ENCODE data around the gene TRIP13.
"Not testable (repeated sequence)": the region's sequence is repeated elsewhere in the genome, so short reads cannot be mapped to it uniquely, and the experiment has no call there.

The TRIP13 gene, protein sequence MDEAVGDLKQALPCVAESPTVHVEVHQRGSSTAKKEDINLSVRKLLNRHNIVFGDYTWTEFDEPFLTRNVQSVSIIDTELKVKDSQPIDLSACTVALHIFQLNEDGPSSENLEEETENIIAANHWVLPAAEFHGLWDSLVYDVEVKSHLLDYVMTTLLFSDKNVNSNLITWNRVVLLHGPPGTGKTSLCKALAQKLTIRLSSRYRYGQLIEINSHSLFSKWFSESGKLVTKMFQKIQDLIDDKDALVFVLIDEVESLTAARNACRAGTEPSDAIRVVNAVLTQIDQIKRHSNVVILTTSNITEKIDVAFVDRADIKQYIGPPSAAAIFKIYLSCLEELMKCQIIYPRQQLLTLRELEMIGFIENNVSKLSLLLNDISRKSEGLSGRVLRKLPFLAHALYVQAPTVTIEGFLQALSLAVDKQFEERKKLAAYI

DNA sequence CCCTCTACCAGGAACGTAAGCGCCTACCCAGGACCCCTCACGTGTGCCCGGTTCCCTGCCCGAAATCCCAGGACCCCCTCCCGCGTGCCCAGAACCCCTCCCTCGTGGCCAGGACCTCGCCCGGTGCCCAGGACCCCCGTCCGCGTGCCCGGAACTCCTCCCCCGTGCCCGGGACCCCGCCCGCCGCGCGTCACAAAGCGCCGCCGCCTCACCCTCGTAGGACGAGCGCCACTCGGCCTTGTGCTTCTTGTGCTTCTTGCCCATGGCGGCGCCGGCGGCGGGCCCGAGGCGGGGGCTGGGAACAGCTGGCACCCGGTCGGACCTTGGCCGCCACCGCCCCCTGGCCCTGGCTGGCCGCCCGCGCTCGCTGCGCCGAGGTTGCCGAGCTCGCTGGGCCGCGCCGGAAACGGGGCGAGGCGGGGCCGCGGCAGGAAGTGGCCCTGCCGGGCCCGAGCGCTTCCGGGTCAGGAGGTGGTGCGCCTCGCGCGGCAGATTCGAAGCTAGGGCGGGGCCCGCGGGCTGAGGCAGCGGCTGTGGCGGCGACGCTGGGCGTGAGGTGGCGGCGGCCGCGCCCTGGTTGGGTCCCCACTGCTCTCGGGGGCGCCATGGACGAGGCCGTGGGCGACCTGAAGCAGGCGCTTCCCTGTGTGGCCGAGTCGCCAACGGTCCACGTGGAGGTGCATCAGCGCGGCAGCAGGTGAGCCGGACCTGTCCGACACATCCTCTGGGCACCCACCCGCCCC is at the start of gene TRIP13, which contains the start of gene BRD9:
Gene TRIP13, plus strand, starts transcription at position 491 of the 743 bp plus-strand sequence. Its CDS starts 115 bp downstream, at position 606.
Gene BRD9, minus strand, starts transcription at position 408 of the 743 bp plus-strand sequence. Its CDS starts 144 bp downstream, at position 264.
- DNase-seq: peak; percentile 78 to 80

DNA sequence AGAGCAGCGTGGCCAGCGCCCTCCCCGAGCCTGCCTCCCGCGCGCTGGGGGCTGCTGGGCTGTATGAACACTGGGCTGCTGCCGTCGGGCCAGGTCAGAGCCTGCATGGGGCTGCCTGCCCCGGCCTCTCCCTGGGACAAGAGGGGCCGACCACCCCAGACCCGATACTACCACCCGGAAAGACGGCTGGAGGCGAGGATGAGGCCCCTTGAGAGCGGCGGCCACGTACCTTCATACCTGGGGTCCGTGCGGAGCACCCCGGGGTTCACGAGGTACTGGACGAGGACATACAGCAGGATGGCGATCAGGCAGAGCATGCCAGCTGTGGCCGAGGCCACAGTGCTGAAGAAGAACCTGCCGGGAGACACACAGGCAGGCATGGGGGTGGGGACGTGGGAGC is 49.3 kb upstream of the TRIP13 start:
- not testable (repeated sequence) for DNase-seq

DNA sequence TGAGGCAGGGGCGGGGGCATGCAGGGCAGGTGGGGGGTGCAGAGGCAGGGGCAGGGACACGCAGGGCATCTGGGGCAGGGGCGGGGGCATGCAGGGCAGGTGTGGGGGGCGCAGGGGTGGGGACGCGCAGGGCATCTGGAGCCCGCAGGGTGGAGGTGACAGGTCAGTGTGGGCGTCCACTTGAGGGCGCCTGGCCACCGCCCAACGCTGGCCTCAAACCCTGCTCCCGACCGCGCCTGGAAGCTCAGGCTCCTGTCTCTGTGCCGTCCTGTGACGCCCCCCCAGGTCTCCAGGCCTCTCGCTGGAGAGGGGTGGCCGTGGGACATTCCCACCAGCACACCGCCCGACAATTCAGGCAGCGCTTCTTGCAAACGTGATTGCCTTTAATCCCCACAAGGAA is 48.8 kb upstream of the TRIP13 start:
- DNase-seq: not testable (repeated sequence)

DNA sequence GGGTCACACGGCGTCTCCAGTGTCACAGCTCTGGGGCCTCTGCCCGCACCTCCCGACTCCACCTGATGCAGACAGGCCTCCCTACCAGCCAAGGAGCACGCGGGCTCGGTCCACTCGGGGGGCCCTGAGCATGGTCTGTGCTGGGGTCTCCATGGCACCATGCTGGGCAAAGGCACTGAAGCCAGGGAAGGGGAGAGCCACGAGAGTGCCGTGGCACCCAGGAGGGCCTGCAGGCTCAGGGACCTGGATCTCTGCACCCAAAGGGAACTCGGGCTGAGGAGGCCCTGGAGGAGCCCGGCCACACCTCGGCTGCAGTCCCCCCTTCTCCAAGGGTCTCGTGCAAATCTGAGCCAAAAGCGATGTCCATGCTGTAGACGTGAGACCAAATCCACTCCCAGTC is 48.3 kb upstream of the TRIP13 start:
- not testable (repeated sequence) for DNase-seq

DNA sequence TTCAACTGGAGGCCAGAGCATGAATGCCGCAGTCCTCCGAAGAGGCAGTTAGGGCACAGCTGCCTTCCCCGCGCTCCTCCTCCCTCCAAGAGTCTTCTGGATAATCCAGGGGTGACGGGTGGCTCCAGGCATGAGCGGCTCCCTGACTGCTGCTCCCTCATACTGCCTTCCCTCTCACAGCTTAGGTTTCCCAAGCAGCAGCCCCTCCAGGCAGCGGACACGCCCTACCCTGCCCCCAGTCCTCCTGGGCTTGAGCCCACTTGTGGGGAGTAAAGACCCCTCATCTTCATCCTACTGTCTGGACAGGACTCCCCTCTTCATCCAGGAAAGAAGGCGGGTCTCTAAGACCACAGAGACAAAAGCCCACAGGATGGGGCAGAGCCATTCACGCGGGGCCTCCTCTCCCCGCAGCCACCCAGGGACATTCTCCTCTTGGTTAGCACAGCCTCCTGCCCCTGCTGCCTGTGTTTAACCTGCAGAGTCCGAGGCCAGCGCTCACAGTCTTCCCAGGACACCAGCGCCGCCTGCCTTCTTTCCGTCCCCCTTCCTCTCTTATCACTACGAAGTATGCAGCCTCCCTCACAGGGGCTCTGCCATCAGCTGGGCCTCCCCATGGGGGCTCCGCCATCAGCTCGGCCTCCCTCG is 47.5 kb upstream of the TRIP13 start:
- DNase-seq: not testable (repeated sequence)

DNA sequence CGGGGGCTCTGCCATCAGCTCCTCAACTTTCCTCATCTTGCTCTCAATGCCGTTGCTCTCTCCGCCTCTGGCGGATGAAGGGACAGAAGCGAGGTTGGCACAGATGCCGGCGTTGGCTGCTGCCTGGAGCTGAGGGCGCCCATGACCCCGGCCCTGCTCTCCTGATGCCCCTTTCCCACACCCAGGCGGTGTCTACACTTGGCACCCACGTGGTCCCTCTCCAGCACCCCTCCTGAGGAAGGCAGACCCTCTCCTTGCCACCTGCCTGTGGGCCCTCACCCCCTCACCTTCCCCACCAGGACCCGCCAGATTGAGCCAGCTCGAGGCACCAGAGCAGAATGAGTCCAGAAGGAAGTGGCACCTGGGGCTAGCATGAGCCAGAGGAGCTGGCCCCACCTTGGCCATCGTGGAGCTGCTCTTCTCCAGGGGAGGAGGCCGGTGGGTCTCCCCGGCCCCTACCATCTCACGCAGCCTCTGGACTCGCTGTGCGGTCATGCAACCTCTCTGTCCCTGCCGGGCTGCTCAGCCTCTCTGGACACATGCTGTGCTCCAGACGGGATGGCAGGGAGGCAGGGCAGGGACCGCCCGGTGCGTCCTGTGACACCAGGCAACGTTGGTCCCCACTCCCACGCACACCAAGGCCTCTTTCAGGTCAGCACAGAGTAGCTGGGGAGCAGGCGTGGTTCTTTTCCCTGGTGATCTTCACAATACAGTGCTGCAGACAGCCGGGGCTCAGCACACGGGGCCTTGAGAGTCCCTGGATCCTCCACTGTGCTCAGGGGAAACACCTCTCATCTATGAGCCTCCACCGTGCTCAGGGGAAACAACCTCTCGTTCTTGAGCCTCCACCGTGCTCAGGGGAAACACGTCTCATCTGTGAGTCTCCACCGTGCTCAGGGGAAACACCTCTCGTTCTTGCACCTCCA is 46.7 kb upstream of the TRIP13 start:
- not testable (repeated sequence) for DNase-seq

DNA sequence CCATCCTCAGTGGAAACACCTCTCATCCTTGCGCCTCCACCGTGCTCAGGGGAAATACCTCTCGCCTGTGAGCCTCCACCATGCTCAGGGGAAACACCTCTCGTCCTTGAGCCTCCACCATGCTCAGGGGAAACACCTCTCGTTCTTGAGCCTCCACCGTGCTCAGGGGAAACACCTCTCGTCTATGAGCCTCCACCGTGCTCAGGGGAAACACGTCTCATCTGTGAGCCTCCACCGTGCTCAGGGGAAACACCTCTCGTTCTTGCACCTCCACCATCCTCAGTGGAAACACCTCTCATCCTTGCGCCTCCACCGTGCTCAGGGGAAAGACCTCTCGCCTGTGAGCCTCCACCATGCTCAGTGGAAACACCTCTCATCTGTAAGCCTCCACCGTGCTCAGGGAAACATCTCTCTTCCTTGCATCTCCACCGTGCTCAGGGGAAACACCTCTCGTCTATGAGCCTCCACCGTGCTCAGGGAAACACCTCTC is 46.0 kb upstream of the TRIP13 start:
- not testable (repeated sequence) for DNase-seq

DNA sequence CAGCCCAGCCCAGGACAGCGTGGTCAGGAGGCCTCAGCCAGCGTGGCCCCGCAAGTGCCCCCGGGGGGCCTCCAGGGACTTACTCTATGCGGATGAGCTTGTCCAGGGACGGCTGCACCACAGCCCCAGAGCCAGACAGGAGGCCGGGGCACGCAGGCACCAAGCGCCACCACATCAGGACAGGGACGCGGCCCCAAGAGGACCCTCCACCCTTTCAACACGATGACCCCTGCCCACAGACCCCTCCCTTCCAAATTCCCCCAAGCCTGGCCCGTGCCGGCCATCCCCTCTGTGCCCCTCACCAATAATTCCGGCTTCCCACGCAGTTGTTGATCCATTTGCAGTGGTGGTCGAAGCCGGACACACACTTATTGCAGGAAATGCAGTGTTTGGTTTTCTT is 45.5 kb upstream of the TRIP13 start:
- DNase-seq: not testable (repeated sequence)

DNA sequence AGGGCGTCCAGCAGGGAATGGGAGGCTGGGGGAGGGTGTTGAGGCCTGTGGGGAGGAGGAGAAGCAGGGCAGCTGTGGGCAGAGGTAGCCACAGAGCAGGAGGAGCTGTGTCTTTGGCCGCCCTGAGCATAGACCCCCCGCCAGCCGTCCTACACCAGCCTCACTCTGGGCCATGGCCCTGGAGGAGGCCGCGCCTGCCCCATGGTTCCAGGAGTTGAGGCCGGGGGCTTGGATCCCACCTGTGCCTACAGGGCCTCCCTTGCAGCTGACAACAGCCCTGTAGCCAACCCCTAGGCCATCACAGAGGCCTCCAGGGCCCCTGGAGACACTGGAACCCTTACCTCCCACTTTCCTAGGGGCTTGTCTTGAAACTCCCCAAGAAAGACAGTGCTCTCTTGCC is 44.9 kb upstream of the TRIP13 start:
- not testable (repeated sequence) for DNase-seq

DNA sequence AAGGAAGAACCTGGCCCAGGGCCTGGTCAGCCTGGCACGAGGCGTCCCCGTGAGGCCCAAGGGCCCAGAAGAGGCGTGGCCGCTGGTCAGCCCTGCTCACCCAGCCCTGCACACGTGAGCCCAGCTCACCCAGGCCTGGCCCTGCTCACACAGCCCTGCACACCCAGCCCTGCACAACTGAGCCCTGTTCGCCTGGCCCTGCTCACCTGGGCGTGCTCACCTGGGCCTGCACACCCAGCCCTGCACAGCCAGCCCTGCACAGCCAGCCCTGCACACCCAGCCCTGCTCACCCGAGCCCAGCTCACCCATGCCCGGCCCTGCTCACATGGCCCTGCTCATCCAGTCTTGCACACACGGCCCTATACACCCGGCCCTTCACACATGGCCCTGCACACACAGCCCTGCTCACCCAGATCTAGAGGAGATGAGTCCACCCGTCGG is 44.0 kb upstream of the TRIP13 start:
- DNase-seq: no peak

DNA sequence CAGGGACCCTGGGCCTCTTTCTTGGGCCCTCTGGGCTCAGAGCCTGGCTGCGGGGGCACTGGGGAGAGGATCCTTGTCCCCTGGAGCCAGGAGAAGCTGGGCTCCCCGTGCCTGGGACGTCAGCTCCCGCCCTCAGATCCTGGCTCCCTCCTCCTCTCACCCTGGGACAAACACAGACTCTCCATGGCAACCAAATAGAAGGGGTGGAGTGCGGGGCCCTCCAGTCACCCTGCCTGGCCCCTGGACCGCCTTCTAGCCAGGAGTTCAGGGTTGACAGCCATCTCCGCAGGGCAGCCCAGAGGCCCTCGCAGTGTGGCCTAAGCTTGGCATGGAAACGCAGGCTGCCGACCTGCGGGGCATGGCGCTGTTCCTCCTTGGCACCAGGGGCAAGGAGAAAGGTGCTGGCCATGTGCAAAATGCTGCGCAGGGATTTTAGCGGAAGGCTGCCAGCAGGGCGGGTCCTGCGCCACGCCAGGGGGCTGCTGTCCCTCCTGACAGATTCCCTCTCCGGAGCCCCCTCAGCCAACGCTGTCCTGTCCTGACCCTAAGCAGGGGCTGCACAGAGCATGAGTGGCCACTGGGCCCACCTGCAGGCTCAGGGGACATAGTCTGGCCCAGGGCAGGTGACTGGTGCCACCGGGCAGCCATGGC is 42.9 kb upstream of the TRIP13 start:
- no peak for DNase-seq

DNA sequence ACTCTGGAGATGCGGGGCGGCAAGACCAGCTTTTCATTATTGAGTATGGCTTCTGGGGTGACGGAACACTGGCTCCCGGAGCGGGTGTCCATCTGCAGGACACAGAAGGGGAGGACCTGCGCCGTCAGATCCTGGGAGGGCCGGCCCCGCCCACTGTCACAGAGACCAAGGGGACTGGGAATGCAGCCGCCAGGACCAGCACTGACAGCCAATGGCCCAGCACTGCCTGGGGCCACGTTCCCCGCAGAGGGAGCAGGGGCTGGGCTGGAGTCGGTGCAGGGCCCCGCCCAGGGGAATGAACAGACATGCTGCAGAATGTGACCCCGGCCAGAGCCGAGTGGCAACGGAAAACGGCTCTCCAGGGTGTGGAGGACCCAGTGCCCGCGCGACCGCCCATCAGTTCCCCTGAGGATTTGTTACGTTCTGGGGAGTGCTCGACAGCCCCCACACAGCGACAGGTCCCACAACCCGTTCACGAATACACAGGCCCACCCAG is 42.1 kb upstream of the TRIP13 start, which contains the start of gene ZDHHC11:
Gene ZDHHC11, minus strand, starts transcription at position 476 of the 496 bp plus-strand sequence. Its CDS starts 384 bp downstream, at position 92.
- no peak for DNase-seq

DNA sequence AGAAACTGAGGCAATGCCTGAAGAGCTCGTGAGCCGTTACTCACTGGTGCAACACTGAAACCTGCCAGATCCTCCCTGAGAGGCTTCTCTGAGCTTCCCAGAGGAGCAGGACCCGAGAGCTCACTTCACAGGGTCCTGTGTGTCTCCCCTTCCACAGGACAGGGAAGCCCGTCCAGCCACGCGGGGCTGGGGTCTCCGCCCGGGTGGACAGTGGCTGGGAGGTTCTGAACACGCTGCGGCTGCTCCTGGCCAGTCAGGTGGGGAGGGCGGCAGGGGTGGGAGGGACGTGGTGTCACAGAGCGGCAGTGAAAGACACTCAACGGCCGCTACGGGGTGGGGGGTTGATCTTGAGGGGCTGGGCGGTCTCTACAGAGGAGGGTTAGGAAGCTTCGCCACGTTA is 41.6 kb upstream of the TRIP13 start:
- DNase-seq: no peak

DNA sequence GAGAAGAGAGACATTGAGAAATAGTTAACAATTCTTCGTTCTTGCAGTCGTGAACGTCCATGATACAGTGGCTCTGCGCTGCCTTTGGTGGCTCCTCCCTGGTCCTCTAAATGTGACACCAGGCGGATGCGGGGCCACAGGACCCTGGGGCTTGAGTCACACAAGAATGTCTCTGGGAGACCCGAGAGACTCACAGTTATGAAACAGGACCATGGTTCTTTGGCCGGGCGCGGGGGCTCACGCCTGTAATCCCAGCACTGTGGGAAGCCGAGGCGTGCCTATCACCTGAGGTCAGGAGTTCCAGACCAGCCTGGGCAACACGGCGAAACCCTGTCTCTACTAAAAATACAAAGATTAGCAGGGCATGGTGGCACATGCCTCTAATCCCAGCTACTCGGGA is 41.1 kb upstream of the TRIP13 start:
- no peak for DNase-seq

DNA sequence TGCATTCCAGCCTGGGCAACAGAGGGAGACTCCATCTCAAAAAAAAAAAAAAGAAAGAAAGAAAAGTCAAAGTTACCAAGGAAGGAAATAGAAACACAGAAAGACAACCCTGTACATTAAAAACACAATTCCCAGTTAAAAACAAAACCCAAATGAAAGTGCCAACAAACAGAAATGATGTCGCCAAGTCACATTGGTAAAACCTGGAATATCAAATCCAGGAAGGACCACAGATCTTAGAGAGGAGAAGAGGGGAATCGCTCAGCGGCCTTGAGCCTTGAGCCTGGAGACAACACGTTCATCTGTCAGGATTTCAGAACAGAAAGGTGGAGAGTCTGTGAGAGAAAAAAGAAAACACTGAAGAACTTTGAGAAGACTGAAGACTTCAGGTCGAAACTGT is 40.7 kb upstream of the TRIP13 start:
- no peak for DNase-seq

DNA sequence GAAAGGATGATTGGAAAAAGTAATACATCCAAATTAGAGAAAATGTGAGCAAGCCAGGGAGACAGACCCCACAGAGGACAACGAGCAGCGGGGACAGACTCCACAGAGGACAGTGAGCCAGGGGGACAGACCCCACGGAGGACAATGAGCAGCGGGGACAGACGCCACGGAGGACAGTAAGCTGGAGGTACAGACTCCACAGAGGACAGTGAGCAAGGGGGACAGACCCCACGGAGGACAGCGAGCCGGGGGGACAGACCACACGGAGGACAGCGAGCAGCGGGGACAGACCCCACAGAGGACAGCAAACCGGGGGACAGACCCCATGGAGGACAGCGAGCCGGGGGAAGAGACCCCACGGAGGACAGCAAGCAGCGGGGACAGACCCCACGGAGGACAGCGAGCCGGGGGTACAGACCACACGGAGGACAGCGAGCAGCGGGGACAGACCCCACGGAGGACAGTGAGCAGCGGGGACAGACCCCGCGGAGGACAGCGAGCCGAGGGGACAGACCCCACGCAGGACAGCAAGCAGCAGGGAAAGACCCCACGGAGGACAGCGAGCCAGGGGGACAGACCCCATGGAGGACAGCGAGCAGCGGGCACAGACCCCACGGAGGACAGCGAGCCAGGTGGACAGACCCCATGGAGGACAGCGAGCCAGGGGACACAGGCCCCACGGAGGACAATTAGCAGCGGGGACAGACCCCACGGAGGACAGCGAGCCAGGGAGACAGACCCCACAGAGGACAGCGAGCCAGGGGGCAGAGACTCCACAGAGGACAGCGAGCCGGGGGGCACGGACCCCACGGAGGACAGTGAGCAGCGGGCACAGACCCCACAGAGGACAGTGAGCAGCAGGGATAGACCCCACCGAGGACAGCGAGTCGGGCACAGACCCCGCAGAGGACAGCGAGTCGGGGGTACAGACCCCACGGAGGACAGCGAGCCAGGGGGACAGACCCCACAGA is 40.0 kb upstream of the TRIP13 start:
- DNase-seq: no peak

DNA sequence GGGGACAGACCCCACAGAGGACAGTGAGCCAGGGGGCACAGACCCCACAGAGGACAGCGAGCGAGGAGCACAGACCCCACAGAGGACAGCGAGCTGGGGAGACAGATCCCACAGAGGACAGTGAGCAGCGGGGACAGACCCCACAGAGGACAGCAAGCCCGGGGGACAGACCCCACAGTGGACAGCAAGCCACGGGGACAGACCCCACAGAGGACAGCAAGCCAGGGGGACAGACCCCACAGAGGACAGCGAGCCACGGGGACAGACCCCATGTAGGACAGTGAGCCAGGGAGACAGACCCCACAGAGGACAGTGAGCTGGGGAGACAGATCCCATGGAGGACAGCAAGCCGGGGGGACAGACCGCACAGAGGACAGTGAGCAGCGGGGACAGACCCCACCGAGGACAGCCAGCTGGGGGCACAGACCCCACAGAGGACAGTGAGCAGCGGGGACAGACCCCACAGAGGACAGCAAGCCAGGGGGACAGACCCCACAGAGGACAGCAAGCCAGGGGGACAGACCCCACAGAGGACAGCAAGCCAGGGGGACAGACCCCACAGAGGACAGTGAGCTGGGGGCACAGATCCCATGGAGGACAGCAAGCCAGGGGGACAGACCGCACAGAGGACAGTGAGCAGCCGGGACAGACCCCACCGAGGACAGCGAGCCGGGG is 39.1 kb upstream of the TRIP13 start:
- not testable (repeated sequence) for DNase-seq

DNA sequence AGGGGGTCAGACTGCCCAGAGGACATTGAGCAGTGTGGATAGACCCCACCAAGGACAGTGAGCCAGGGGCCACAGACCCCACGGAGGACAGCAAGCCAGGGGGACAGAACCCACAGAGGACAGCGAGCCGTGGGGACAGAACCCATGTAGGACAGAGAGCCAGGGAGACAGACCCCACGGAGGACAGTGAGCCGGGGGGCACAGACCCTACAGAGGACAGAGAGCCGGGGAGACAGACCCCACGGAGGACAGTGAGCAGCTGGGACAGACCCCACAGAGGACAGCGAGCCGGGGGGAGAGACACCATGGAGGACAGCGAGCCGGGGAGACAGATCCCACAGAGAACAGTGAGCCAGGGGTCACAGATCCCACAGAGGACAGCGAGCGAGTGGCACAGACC is 38.5 kb upstream of the TRIP13 start:
- DNase-seq: no peak
